ENCODE measurements around the gene SP2. TPM values are rescaled to one million over a fixed set of nuclear protein-coding genes. Genes with fewer than 3 reads are reported as not detected.

SP2 gene
- total RNA-seq, 2 donors from 2014 or later, result 15.2 to 15.8 TPM

- H3K9me3 ChIP-seq, result no peaks in the 10 kb centered on the region
- H3K27ac ChIP-seq, result no peak overlapping the region
- H3K4me1 ChIP-seq (replicated peaks), result peaks cover 5% of the 10 kb centered on the region
- no peaks in the 10 kb centered on the region for H3K36me3 ChIP-seq
- no peak overlapping the region for H3K4me3 ChIP-seq
- no peak for TF ChIP-seq POLR2AphosphoS5 (IDR thresholded peaks at IDR 0.05)
- no peak for TF ChIP-seq POLR2A (IDR thresholded peaks at IDR 0.05)
- TF ChIP-seq CTCF (IDR thresholded peaks at IDR 0.05), result no peak
- 59% methylated on average over 2 of the region's 2 CpGs for WGBS
- no peak for DNase-seq (ENCODE audit: low spot score)
- H3K27me3 ChIP-seq (replicated peaks; ENCODE audit: insufficient read depth), result peaks cover 10% of the 10 kb centered on the region
- intact Hi-C loops (cut with DNase I), result no loop called here
These were observed 26.9 kb upstream of the SP2 start for GRCh38 chr17:47869114-47869513.

- WGBS, result 54% methylated on average over 1 of the region's 1 CpG
- TF ChIP-seq POLR2AphosphoS5 (IDR thresholded peaks at IDR 0.05) (no peak), CTCF (IDR thresholded peaks at IDR 0.05) (no peak)
These were observed 26.0 kb upstream of the SP2 start for GRCh38 chr17:47870056-47870455.

GRCh38 chr17:47871048-47871447 lies 25.0 kb upstream of the SP2 start:
- H3K4me1 ChIP-seq (replicated peaks), result peaks cover 5% of the 10 kb centered on the region
- H3K4me3 ChIP-seq, result no peak overlapping the region
- no peaks in the 10 kb centered on the region for H3K9me3 ChIP-seq
- TF ChIP-seq POLR2A (IDR thresholded peaks at IDR 0.05), result no peak
- TF ChIP-seq CTCF (IDR thresholded peaks at IDR 0.05), result no peak
- no peak for TF ChIP-seq POLR2AphosphoS5 (IDR thresholded peaks at IDR 0.05)
- H3K27me3 ChIP-seq (replicated peaks; ENCODE audit: insufficient read depth), result peaks cover 10% of the 10 kb centered on the region
- no peak overlapping the region for H3K27ac ChIP-seq
- DNase-seq (ENCODE audit: low spot score), result no peak
- intact Hi-C loops (cut with DNase I), result no loop called here
- H3K36me3 ChIP-seq, result no peaks in the 10 kb centered on the region

More at GRCh38 chr17:47870056-47870455, 26.0 kb upstream of the SP2 start:
- Histone ChIP-seq H3K4me3 (no peak overlapping the region), H3K9me3 (no peaks in the 10 kb centered on the region), H3K4me1 (replicated peaks) (peaks cover 5% of the 10 kb centered on the region), H3K36me3 (no peaks in the 10 kb centered on the region), H3K27ac (no peak overlapping the region), H3K27me3 (replicated peaks; ENCODE audit: insufficient read depth) (peaks cover 10% of the 10 kb centered on the region)
- intact Hi-C loops (cut with DNase I), result no loop called here
- DNase-seq (ENCODE audit: low spot score), result no peak

- H3K36me3 ChIP-seq, result no peaks in the 10 kb centered on the region
- no peak for DNase-seq (ENCODE audit: low spot score)
- H3K9me3 ChIP-seq, result no peaks in the 10 kb centered on the region
- H3K27me3 ChIP-seq (replicated peaks; ENCODE audit: insufficient read depth), result peaks cover 10% of the 10 kb centered on the region
- H3K4me3 ChIP-seq, result no peak overlapping the region
- WGBS, result 8% methylated on average over 29 of the region's 29 CpGs
- TF ChIP-seq POLR2AphosphoS5 (IDR thresholded peaks at IDR 0.05) (no peak), CTCF (IDR thresholded peaks at IDR 0.05) (no peak), POLR2A (IDR thresholded peaks at IDR 0.05) (no peak)
- peaks cover 5% of the 10 kb centered on the region for H3K4me1 ChIP-seq (replicated peaks)
- no peak overlapping the region for H3K27ac ChIP-seq
- intact Hi-C loops (cut with DNase I), result no loop called here
These were observed 23.9 kb upstream of the SP2 start for GRCh38 chr17:47872019-47872650.

GRCh38 chr17:47872651-47873161 lies 23.3 kb upstream of the SP2 start:
- intact Hi-C loops (cut with DNase I), result no loop called here
- no peak overlapping the region for H3K27ac ChIP-seq
- DNase-seq (ENCODE audit: low spot score), result no peak

More at GRCh38 chr17:47872651-47873161, 23.3 kb upstream of the SP2 start:
- 51% methylated on average over 14 of the region's 15 CpGs for WGBS
- H3K9me3 ChIP-seq, result no peaks in the 10 kb centered on the region
- peaks cover 5% of the 10 kb centered on the region for H3K27me3 ChIP-seq (replicated peaks; ENCODE audit: insufficient read depth)
- no peaks in the 10 kb centered on the region for H3K36me3 ChIP-seq
- H3K4me1 ChIP-seq (replicated peaks), result peaks cover 5% of the 10 kb centered on the region
- TF ChIP-seq POLR2AphosphoS5 (IDR thresholded peaks at IDR 0.05) (no peak), POLR2A (IDR thresholded peaks at IDR 0.05) (no peak), CTCF (IDR thresholded peaks at IDR 0.05) (no peak)
- no peak overlapping the region for H3K4me3 ChIP-seq

Measured in prostate gland (tissue), 2 donors.